Kidney (tissue), 14 donors: ENCODE results near the gene ADRA2C. TPM values are rescaled to one million over a fixed set of nuclear protein-coding genes. Genes with fewer than 3 reads are reported as not detected.

ENCODE experiments used
- DNase-seq, 5 donors: peaks; one replicate each; pipeline ENCODE4 v3.0.0-alpha.2; 2013 to 2020
- FAIRE-seq: peaks from 2 replicates; lab custom pipeline; 2012; peaks lifted over from hg19 to GRCh38; lab: Jason Lieb, UNC
- H3K27ac ChIP-seq, 2 donors: one replicate each; pipeline ENCODE4 v1.7.0; 2013; ENCODE audit warnings: low read depth in 2 of 2, low read length in 2 of 2, inconsistent platforms in 1 of 2
- H3K27me3 ChIP-seq: one replicate; pipeline ENCODE4 v1.7.1; 2013; ENCODE audit warnings: low read length, inconsistent platforms; ENCODE audit not compliant: control insufficient read depth, insufficient read depth
- H3K36me3 ChIP-seq, 3 donors: one replicate each; pipeline versions ENCODE4 v1.7.0 to v1.7.1; 2013; ENCODE audit warnings: low read length in 3 of 3, control low read depth in 1 of 3, inconsistent platforms in 1 of 3; ENCODE audit not compliant: insufficient read depth in 3 of 3, control insufficient read depth in 2 of 3
- H3K4me1 ChIP-seq, 3 donors: one replicate each; pipeline versions ENCODE4 v1.7.0 to v1.7.1; 2013; ENCODE audit warnings: low read length in 3 of 3, inconsistent platforms in 1 of 3, low read depth in 1 of 3; ENCODE audit not compliant: control insufficient read depth in 2 of 3, insufficient read depth in 2 of 3
- H3K4me3 ChIP-seq, 3 donors: one replicate each; pipeline versions ENCODE4 v1.7.0 to v1.8.1; 2013; ENCODE audit warnings: low read length in 3 of 3, control low read depth in 1 of 3, inconsistent platforms in 1 of 3
- H3K9ac ChIP-seq, 3 donors: one replicate each; pipeline versions ENCODE4 v1.7.0 to v1.7.1; 2013; ENCODE audit warnings: low read length in 3 of 3, control low read depth in 1 of 3, inconsistent platforms in 1 of 3
- H3K9me3 ChIP-seq, 3 donors: one replicate each; pipeline versions ENCODE4 v1.7.0 to v1.7.1; 2013; ENCODE audit warnings: low read length in 3 of 3, control low read depth in 1 of 3, inconsistent platforms in 1 of 3; ENCODE audit not compliant: control insufficient read depth in 2 of 3, insufficient read depth in 1 of 3
- CTCF ChIP-seq: IDR thresholded peaks from 3 replicates; pipeline ENCODE4 v1.5.1; 2012; ENCODE audit warnings: mild to moderate bottlenecking, moderate library complexity, borderline replicate concordance; ENCODE audit not compliant: insufficient read depth; ENCODE audit errors: extremely low read depth
- intact Hi-C: fragments of 100-400 bp; cut with DNase I; formaldehyde crosslinking; loops from one replicate; pipeline ENCODE4 v1.11.1; 2022
- polyA plus RNA-seq: library from polyadenylated mRNA; stranded (reverse); fragments of 350-450 nt; fragmentation: Illumina TruSeq; extraction: RNeasy Lipid Tissue Mini Kit (QIAGEN cat#74804); gene quantifications from one replicate; pipeline ENCODE4 v1.2.3, GENCODE V29; 2014; ENCODE audit warnings: low read depth, low replicate concordance; ENCODE audit not compliant: insufficient read depth
- total RNA-seq: library from RNA; stranded (reverse); fragmentation: NEBNext Ultra II Directional; extraction: Animal tissue kit (Norgen Biotek cat#: 25700); gene quantifications from one replicate; pipeline ENCODE4 v1.2.1, GENCODE V29; 2021
- donor health status: control.
- donor health status: control.
- donor health status: control.
- donor health status: control.
- donor health status: control.
- donor health status: DM: yes; HTN: yes; CAD: no.
- donor health status: Normal renal cell carcinoma (clear cell type).

Gene ADRA2C
- total and polyA plus RNA-seq, 2 donors from 2014 or later = 21.9 to 36.2 TPM

- no peak for FAIRE-seq
- Histone ChIP-seq H3K27me3 (peaks cover 5% of the 10 kb centered on the region), H3K36me3 (no peaks in the 10 kb centered on the region), H3K4me3 (no peak overlapping the region), H3K27ac (no peak overlapping the region), H3K9ac (no peak overlapping the region), H3K4me1 (peaks cover 0 to 4% (median 0%) of the 10 kb centered on the region in 3 donors), H3K9me3 (no peaks in the 10 kb centered on the region)
- no peak for TF ChIP-seq CTCF
- intact Hi-C loops = no loop called here
- DNase-seq = no peak
Observed at GRCh38 chr4:3725936-3726870, 40.0 kb upstream of the ADRA2C start.

GRCh38 chr4:3727847-3728469, 38.2 kb upstream of the ADRA2C start:
- no peaks in the 10 kb centered on the region for H3K36me3 ChIP-seq
- H3K9ac ChIP-seq = no peak overlapping the region
- H3K4me3 ChIP-seq = no peak overlapping the region
- FAIRE-seq = no peak
- no peaks in the 10 kb centered on the region for H3K9me3 ChIP-seq
- peaks cover 5% of the 10 kb centered on the region for H3K27me3 ChIP-seq
- no peak overlapping the region for H3K27ac ChIP-seq
- no peak for TF ChIP-seq CTCF
- no peaks in the 10 kb centered on the region for H3K4me1 ChIP-seq
- no peak for DNase-seq
- intact Hi-C loops = no loop called here

DNA sequence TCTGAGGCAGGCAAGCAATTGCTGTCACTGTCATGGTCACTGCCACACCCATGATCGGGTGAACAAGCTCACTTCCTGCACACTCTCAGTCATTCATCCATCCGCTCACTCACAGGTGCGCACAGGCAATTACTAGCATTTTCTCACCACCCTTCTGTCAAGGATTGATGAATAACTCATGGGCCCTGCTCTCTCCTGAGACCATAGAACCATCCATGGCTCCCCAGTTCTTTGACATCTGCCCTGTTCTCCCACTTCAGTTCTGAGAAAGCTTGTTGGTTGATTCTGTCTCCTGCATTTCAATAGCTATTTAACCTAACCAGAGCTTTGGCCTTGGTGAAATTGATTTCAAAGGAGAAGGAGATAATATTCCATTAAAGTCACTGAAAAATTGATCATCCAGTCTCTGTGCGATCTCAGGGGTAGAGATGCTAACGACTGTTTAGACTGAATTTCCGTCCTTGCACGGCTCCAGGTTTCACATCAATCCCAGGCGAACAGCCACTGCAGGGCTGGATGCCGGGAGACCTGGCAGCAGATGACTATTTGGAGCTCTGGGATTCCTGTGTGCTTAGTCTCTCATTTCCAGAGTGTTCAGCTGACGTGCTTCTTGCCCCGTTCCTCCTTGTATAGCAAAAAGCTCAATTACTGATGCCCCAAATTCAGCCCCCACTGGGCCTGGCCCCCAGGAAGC, 36.9 kb upstream of the ADRA2C start:
- intact Hi-C loops = no loop called here
- Histone ChIP-seq H3K36me3 (no peaks in the 10 kb centered on the region), H3K4me3 (no peak overlapping the region), H3K9ac (no peak overlapping the region), H3K27me3 (peaks cover 5% of the 10 kb centered on the region), H3K9me3 (no peaks in the 10 kb centered on the region), H3K27ac (no peak overlapping the region), H3K4me1 (no peaks in the 10 kb centered on the region)
- TF ChIP-seq CTCF = no peak
- FAIRE-seq (no peak), DNase-seq (no peak)
